GM21825 (cell line): Measurements from ENCODE around the gene OR52B2.
A peak's percentile ranks its signal among the peaks of the same experiment; 100 is the strongest.

Experiments
- ATAC-seq: cut with Tn5 transposase; IDR thresholded peaks from one replicate; pipeline ENCODE4 v1.9.1; 2021; ENCODE audit warnings: mild to moderate bottlenecking, moderate library complexity; ENCODE audit not compliant: unreplicated experiment

The OR52B2 gene

GRCh38 chr11:6170226-6170625 lies at the start of gene OR52B2:
OR52B2 (minus strand) TSS chr11:6170326; CDS start chr11:6170326, 0 bp downstream.
- ATAC-seq: no peak

GRCh38 chr11:6219359-6219758 lies 49.2 kb upstream of the OR52B2 start:
- no peak for ATAC-seq

GRCh38 chr11:6217722-6218121 lies 47.6 kb upstream of the OR52B2 start:
- no peak for ATAC-seq

- ATAC-seq: no peak
These were observed 46.4 kb upstream of the OR52B2 start for GRCh38 chr11:6216501-6216900.

DNA sequence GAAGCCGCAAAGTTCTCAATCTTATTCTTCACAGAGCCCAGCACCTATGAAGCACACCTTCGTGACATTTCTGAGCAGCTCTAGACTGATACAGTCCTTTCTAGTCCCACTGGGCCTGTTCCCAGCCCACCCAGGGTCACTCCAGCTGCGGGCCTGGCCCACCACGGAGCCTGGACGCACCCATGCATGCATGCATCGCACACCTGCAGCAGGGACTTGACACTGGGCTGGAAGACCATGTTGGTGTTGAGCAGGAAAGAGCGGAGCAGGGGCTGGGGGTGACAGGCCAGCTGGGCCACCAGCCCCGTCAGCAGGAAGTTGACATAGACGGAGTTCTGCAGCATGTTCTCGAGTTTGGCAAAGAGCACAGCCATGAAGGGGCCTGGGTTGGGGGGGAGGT lies 44.4 kb upstream of the OR52B2 start:
- no peak for ATAC-seq

DNA sequence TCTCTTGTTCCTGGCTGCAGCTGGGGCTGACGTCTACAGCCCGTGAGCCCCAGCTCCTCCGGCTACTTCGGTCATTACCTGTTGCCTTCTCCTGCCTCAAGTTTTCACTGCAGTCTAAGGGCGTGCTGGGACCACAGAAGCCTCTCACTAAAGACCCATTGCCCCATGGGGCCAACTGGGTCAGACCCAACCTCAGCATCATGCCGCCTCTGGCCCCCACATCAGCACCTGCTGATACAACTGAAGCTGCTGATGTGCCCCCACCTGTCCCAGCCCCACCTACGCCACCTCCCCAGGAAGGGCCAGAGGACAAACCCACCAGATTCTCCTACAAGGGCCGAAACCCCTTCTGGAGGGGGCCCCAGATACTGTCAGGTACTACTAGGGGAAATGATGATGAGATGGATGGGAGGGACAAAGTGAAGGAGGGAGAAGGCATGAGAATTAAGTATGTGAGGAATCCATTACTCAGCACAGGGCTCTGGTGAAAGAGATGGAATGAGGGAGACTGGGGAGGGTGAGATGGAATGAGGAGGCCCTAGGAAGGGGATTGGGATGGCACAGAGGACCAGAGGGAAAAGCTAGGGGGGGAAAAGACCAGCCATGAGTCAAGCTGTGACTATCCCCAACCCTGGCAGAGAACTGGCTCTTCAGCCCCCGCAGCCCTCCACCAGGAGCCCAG lies 40.3 kb upstream of the OR52B2 start:
- ATAC-seq: no peak

GRCh38 chr11:6209801-6210200 lies 39.7 kb upstream of the OR52B2 start:
- ATAC-seq: no peak

GRCh38 chr11:6206456-6207180 lies 36.5 kb upstream of the OR52B2 start:
- ATAC-seq: no peak

- ATAC-seq: no peak
These were observed 35.2 kb upstream of the OR52B2 start, which contains the start of gene C11orf42 for GRCh38 chr11:6205366-6205765. C11orf42 (plus strand) TSS chr11:6205557; CDS start chr11:6205616, 59 bp downstream.

DNA sequence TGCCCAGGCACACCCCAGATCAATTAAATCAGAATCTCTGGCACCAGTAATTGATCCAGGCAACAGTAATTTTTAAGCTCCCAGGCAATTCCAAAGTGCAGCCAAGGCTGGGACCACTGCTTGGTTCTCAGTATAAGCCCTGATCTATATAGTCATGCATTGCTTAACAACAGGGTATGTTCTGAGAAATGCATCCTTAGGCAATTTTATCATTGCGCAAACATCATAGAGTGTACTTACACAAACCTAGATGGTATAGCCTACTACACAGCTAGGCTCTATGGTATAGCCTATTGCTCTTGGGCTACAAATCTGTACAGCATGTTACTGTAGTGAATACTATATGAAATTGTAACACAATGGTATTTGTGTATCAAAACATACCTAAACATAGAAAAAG lies 34.6 kb upstream of the OR52B2 start:
- no peak for ATAC-seq

DNA sequence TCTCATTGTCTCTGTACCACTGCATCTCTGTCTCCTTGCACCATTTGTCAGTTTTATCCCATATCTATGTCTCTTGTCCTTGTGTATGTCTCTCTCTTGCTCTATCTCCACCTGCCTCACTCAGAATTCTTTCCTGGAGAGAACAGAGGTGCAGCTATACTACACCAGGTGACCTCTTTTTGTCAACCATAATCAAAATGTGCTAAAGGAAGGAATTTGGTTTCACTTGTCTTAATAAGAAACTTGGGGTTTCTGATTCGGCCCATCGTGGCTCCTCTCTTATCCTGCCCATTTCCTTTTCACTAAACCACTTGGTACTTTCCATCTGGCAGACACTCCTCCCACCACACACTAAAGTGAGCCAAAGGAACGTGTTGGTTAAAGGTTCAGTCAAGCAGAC lies 33.2 kb upstream of the OR52B2 start:
- peak; percentile 77 for ATAC-seq

- no peak for ATAC-seq
These were observed 31.9 kb upstream of the OR52B2 start for GRCh38 chr11:6202041-6202440.

DNA sequence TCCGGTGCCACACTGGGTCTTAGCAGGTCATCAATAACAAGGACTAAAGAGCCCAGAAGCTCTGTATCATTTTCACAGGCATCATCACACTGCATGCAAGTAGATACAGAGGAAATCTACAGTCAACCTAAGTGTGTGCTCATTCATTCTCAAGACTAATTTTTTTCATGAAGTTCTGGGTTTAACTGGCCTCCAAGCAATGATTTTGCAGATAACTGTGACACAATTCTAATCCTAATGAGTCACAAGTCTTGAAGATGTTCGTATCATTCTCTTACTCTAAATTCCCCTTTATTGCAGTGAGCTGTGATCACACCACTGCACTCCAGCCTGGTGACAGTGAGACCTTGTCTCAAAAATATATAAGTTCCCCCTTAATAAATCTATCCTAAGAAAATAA lies 31.4 kb upstream of the OR52B2 start:
- no peak for ATAC-seq

DNA sequence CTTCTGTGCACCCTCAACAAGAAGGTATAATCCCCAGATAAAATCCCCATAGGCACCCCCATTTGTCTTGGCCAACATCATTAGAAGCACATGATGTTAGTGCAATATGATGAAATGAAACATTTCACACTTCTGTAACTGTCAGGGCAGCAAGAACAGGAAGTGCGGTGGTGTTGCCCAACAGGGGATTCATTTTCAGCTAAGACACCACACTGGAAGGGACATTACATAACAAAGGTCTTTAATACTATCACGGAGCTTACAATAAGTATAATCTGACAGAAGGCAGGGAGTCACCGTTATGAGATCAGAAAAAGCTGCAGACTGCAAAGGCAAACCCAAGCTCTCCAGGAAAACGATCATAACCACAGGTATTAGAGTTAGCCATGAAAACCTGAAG lies 30.8 kb upstream of the OR52B2 start:
- no peak for ATAC-seq

GRCh38 chr11:6199174-6199810 lies 29.2 kb upstream of the OR52B2 start, which contains the start of gene OR52W1:
OR52W1 (plus strand) TSS chr11:6199224; CDS start chr11:6199224, 0 bp downstream.
- ATAC-seq: no peak

DNA sequence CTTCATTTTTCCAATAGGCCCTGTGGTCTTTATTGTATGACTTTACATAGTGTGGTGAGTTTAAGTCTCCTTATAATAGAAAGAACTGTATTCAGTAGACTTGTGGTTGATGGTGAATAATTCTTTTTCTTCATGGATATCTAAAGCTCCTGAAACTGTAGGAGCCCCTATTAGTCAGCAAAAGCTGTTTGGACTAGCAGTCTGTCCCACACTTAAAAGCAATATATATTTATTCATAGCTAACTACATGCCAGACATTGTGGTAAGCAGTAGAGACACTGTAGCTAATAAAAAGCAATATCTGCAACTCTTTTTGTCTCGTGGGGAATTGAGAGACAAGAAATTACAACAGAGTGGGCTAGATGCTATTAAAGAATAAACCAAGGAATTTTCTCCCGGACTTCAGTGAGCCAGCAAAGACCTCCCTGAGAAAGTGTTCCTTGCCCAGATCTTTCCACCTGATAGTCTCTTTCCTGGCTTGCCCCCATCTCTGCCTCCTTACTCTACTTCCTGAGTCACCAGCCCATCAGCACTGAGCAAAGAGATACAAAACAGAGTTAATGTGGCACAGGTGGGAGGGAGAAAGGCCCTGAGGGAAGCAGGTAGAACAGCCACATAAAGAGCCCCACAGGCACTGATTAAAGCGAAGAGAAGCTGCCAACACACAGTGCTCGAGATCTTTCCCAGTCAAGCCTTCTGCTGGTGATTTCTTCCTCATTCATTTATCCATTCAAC lies 27.5 kb upstream of the OR52B2 start:
- no peak for ATAC-seq

- no peak for ATAC-seq
These were observed 26.3 kb upstream of the OR52B2 start for GRCh38 chr11:6196396-6196795.

DNA sequence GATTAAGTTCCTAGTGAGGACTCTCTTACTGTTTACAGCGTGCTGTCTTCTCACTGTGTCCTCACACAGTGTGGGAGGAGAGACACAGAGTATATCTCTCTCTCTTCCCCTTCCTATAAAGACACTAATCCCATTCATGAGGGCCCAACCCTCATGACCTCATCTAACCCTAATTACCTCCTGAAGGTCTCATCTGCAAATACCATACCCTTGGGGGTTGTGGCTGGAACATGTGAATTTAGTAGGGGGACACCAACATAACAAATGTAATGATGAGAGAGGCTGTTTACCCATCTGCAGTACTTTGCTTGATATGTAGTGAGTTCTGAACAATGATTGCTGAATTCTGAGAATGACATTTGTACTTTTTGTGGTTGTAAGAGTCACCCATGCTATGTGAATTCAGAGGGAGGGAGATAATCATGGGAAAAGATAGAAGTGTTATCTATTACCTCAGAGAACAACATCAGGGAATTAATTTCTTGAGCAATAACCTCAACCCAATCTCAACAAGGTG lies 24.0 kb upstream of the OR52B2 start:
- ATAC-seq: no peak

GRCh38 chr11:6191742-6192141 lies 21.6 kb upstream of the OR52B2 start:
- ATAC-seq: no peak

- no peak for ATAC-seq
These were observed 5.3 kb upstream of the OR52B2 start for GRCh38 chr11:6175440-6175839.
